ENCODE measurements around the gene GRM7.

GRM7 gene

GRCh38 chr3:7745711-7746110, 884.8 kb downstream of the GRM7 start:
- DNase-seq, result no peak

GRCh38 chr3:7749931-7750695, 889.2 kb downstream of the GRM7 start:
- no peak for DNase-seq

GRCh38 chr3:7752005-7752404, 891.1 kb downstream of the GRM7 start:
- no peak for DNase-seq

DNA sequence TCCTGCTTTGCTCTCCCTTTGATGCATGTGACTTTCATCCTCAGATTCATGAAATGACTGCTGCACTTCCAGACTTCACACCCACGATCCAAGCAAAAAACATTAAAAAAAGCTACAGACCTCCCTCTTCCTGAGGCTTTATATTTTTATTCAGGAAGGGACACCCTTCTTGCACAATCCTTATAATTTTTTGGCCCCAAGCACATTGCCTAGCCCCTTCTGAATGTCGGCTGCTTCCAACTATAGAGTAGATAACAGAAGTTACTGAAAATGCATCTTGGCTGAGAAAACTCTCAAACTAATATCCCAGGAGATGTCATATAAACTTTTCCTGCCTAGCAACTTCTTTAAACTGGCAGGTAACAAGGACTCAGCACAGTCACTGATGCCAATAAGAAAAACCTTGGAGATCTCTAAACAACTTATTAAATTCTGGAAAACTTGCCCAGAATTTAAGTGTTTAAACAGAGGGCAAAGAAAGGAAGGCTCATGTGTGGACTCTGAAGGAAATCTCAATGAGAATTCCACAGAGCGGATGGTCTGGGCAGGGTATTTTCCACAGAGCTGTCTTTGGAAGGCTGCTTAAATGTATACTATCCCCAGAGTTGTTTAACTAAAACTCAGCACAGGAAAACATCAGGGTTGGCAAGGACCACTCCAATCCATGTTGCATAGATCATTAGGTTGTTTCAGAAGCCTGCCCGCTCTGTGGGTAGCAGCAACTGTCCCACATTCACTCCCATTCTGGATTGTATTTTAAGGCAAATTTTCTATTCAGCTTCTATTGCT, 893.9 kb downstream of the GRM7 start:
- no peak for DNase-seq

GRCh38 chr3:7759630-7760029, 898.7 kb downstream of the GRM7 start:
- no peak for DNase-seq

DNA sequence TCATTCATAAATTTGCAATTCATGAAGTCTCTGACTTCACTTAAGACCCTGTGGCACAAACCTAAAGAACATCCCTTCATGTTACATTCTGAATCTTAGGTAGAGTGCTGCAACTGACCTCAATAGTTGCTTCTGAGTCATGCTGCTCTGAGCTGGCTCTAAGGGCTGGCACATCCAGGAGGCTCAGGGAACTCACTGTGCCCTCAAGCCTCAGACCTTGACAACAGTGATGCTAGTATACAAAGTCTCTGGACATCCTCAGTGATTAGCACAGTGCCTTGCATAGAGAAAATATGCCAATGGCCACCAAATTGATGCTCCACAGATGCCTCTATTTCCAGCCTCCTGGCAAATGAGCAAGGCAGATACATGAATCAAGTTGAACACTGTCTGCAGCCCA, 899.8 kb downstream of the GRM7 start:
- DNase-seq, result no peak

GRCh38 chr3:7764115-7764514, 903.2 kb downstream of the GRM7 start:
- no peak for DNase-seq

DNA sequence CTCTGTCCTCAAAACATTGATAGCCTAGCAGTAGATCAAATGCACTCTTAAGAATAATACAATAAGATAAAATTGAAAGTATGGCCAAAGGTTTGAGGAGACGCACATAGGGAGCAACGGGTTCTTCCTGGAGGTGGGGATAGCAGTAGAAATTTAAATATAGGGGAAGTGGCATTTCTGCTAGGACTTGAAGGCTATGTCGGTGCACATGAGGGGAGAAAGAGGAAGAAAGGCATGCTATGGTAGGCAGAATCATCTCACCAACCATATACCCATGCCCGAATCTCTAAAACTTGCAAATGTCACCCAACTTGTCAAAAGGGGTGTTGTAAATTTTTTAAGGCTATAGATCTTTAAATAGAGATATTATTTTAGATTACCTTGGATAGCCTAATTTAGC, 905.6 kb downstream of the GRM7 start:
- no peak for DNase-seq

- no peak for DNase-seq
Measured at GRCh38 chr3:7779331-7779730, 918.4 kb downstream of the GRM7 start.

- DNase-seq, result no peak
Measured at GRCh38 chr3:7781395-7781794, 920.5 kb downstream of the GRM7 start.

DNA sequence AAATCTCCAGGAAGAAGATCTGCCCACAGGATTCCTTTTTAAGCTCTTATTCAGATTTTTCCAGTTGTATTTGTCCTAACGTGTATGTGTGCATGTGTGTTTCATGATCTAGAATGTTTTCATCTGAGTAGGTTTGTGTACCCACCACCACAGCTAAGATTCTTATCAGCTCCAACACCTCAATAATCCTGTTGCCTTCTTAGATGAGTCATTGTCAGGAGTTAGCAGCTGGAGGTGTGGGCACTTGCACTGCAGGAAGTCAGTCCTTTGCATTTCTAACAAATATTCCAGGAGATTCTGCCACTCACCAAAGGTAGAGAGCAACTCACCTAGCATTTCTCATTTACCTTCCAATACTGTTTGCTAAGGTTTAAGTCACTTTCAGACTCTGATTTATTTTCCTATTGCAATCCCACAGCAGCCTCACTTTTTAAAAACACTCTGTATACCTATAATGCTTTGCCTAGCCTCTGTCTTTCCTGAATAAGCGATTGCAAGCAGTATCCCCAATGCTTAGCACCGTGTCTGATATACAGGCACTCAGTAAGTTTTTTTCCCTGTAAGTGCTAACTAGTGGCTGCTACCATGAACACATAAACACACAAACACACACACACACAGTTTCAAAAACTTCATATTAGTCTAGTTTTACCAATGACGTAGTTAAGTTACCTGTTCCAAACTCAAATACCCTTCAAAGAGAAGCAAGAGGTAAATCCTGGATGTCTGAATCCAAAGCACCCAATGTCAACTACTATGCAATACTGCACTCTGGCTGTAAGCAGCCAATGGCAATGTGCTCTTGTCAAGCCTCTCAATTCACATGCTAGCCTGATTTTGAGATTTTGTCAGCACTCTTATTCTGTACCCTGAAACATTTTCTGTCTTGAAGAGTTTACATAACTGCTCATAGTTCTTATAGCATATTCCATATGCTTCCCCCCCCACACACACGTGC, 927.2 kb downstream of the GRM7 start:
- no peak for DNase-seq

GRCh38 chr3:7788881-7789280, 928.0 kb downstream of the GRM7 start:
- no peak for DNase-seq

GRCh38 chr3:7789324-7789723, 928.4 kb downstream of the GRM7 start:
- no peak for DNase-seq

DNA sequence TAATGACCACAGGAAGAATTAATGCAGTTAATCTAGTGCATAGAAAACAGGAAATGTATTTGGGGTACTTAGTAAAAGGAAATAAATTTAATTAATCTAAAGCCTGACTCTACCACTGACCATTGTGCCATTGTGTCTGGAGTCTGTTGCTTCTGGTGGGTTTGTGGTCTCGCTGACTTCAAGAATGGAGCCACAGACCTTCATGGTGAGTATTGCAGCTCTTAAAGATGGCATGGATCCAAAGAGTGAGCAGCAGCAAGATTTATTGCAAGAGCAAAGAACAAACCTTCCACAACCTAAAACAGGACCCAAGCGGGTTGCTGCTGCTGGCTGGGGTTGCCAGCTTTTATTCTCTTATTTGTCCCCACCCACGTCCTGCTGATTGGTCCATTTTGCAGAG, 929.2 kb downstream of the GRM7 start:
- no peak for DNase-seq
